C4-2B (cell line): ENCODE data around the gene SLC25A25.
A peak's percentile ranks its signal among the peaks of the same experiment; 100 is the strongest.
"Not testable (repeated sequence)": the region's sequence is repeated elsewhere in the genome, so short reads cannot be mapped to it uniquely, and the experiment has no call there.

ENCODE experiments used
- CTCF ChIP-seq: fragments of 450-650 bp; conservative IDR thresholded peaks from 2 replicates; pipeline ENCODE4 v1.5.1; 2017; ENCODE audit warnings: mild to moderate bottlenecking
- ZFX ChIP-seq: fragments of 450-650 bp; IDR thresholded peaks from 2 replicates; pipeline ENCODE4 v1.6.1; 2017

GRCh38 chr9:128129976-128130590, 62.1 kb downstream of the SLC25A25 start:
- TF ChIP-seq CTCF = peak; percentile 80
- TF ChIP-seq ZFX = not testable (repeated sequence)
